HFFc6 (cell line): ENCODE results near the gene OR52J3. TPM values are rescaled to one million over a fixed set of nuclear protein-coding genes. Genes with fewer than 3 reads are reported as not detected.

Experiments used
- DNase-seq: peaks from one replicate; pipeline ENCODE4 v3.0.0-alpha.2; 2018
- H3K27ac Mint-ChIP-seq: 2 replicates; pipeline ENCODE4 v1.8.0; 2020; ENCODE audit warnings: mild to moderate bottlenecking, mixed read lengths
- H3K27me3 Mint-ChIP-seq: 2 replicates; pipeline ENCODE4 v1.8.0; 2021; ENCODE audit warnings: mild to moderate bottlenecking, moderate library complexity, mixed read lengths; ENCODE audit not compliant: insufficient read depth
- H3K36me3 Mint-ChIP-seq: 2 replicates; pipeline ENCODE4 v1.8.0; 2021; ENCODE audit warnings: low read depth, mixed read lengths
- H3K4me1 Mint-ChIP-seq: 2 replicates; pipeline ENCODE4 v1.8.0; 2020; ENCODE audit warnings: low read depth, mixed read lengths
- H3K4me3 Mint-ChIP-seq: 2 replicates; pipeline ENCODE4 v1.8.0; 2020; ENCODE audit warnings: mild to moderate bottlenecking, moderate library complexity, mixed read lengths
- H3K9me3 Mint-ChIP-seq: 2 replicates; pipeline ENCODE4 v1.8.0; 2020; ENCODE audit warnings: mild to moderate bottlenecking, mixed read lengths
- CTCF ChIP-seq: fragments of 200-600 bp; sonication (generic); IDR thresholded peaks from 2 replicates; pipeline ENCODE4 v1.5.0; 2021; ENCODE audit warnings: antibody characterized with exemption, mild to moderate bottlenecking
- total RNA-seq, 6 experiments: library from RNA; stranded (reverse); fragmentation: NEBNext Ultra II Directional; extraction: Animal tissue kit (Norgen Biotek cat#: 25700); gene quantifications; 2 replicates in 1 of 6; 3 replicates in 5 of 6; pipeline ENCODE4 v1.2.3, GENCODE V29; 2021

Gene OR52J3
- total RNA-seq, 6 experiments from 2014 or later: not detected

- Mint-ChIP-seq H3K4me3 (no peak overlapping the region), H3K4me1 (no peaks in the 10 kb centered on the region)
- TF ChIP-seq CTCF: no peak
Measured at GRCh38 chr11:5021996-5022395, 24.3 kb upstream of the OR52J3 start.

GRCh38 chr11:5036669-5037068 lies 9.7 kb upstream of the OR52J3 start:
- no peaks in the 10 kb centered on the region for H3K36me3 Mint-ChIP-seq
- DNase-seq: no peak
- TF ChIP-seq CTCF: no peak
- H3K27me3 Mint-ChIP-seq: no peaks in the 10 kb centered on the region
- H3K4me1 Mint-ChIP-seq: no peaks in the 10 kb centered on the region
- H3K9me3 Mint-ChIP-seq: peaks cover 21% of the 10 kb centered on the region
- H3K27ac Mint-ChIP-seq: no peak overlapping the region
- H3K4me3 Mint-ChIP-seq: no peak overlapping the region

More at GRCh38 chr11:5021996-5022395, 24.3 kb upstream of the OR52J3 start:
- Mint-ChIP-seq H3K27me3 (no peaks in the 10 kb centered on the region; the same call in 1 of the 2 replicates), H3K9me3 (peaks cover 40% of the 10 kb centered on the region), H3K27ac (no peak overlapping the region), H3K36me3 (no peaks in the 10 kb centered on the region)
- DNase-seq: no peak

- H3K4me1 Mint-ChIP-seq: no peaks in the 10 kb centered on the region
- no peaks in the 10 kb centered on the region for H3K27me3 Mint-ChIP-seq
- no peak overlapping the region for H3K4me3 Mint-ChIP-seq
- no peaks in the 10 kb centered on the region for H3K36me3 Mint-ChIP-seq
- H3K9me3 Mint-ChIP-seq: peaks cover 24% of the 10 kb centered on the region
- no peak overlapping the region for H3K27ac Mint-ChIP-seq
- DNase-seq: no peak
- no peak for TF ChIP-seq CTCF
Measured at GRCh38 chr11:5037926-5038325, 8.4 kb upstream of the OR52J3 start.

GRCh38 chr11:5038341-5038740 lies 8.0 kb upstream of the OR52J3 start:
- Mint-ChIP-seq H3K27me3 (no peaks in the 10 kb centered on the region), H3K4me1 (no peaks in the 10 kb centered on the region), H3K9me3 (peaks cover 24% of the 10 kb centered on the region), H3K36me3 (no peaks in the 10 kb centered on the region), H3K27ac (no peak overlapping the region), H3K4me3 (no peak overlapping the region)
- no peak for TF ChIP-seq CTCF
- no peak for DNase-seq

- no peaks in the 10 kb centered on the region for H3K36me3 Mint-ChIP-seq
- H3K4me3 Mint-ChIP-seq: no peak overlapping the region
- H3K9me3 Mint-ChIP-seq: peaks cover 25% of the 10 kb centered on the region
- no peak for TF ChIP-seq CTCF
- no peak overlapping the region for H3K27ac Mint-ChIP-seq
- DNase-seq: no peak
- H3K27me3 Mint-ChIP-seq: no peaks in the 10 kb centered on the region
- no peaks in the 10 kb centered on the region for H3K4me1 Mint-ChIP-seq
Measured at GRCh38 chr11:5040876-5041275, 5.5 kb upstream of the OR52J3 start.

GRCh38 chr11:5042091-5042490 lies 4.2 kb upstream of the OR52J3 start:
- H3K4me3 Mint-ChIP-seq: no peak overlapping the region
- no peak for DNase-seq
- H3K36me3 Mint-ChIP-seq: 0 out of 2 replicates have a peak, but pooled peaks cover 2% of the 10 kb centered on the region
- no peak overlapping the region for H3K27ac Mint-ChIP-seq
- no peaks in the 10 kb centered on the region for H3K27me3 Mint-ChIP-seq
- peaks cover 28% of the 10 kb centered on the region for H3K9me3 Mint-ChIP-seq
- no peak for TF ChIP-seq CTCF
- H3K4me1 Mint-ChIP-seq: no peaks in the 10 kb centered on the region
